NCI-H1105 (cell line): ENCODE data around the gene FTSJ1.
"Not testable (repeated sequence)": the region's sequence is repeated elsewhere in the genome, so short reads cannot be mapped to it uniquely, and the experiment has no call there.

ENCODE experiments used
- DNase-seq: peaks from one replicate; lab custom pipeline; 2025; lab: John Stamatoyannopoulos, UW

FTSJ1 gene, protein sequence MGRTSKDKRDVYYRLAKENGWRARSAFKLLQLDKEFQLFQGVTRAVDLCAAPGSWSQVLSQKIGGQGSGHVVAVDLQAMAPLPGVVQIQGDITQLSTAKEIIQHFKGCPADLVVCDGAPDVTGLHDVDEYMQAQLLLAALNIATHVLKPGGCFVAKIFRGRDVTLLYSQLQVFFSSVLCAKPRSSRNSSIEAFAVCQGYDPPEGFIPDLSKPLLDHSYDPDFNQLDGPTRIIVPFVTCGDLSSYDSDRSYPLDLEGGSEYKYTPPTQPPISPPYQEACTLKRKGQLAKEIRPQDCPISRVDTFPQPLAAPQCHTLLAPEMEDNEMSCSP

DNA sequence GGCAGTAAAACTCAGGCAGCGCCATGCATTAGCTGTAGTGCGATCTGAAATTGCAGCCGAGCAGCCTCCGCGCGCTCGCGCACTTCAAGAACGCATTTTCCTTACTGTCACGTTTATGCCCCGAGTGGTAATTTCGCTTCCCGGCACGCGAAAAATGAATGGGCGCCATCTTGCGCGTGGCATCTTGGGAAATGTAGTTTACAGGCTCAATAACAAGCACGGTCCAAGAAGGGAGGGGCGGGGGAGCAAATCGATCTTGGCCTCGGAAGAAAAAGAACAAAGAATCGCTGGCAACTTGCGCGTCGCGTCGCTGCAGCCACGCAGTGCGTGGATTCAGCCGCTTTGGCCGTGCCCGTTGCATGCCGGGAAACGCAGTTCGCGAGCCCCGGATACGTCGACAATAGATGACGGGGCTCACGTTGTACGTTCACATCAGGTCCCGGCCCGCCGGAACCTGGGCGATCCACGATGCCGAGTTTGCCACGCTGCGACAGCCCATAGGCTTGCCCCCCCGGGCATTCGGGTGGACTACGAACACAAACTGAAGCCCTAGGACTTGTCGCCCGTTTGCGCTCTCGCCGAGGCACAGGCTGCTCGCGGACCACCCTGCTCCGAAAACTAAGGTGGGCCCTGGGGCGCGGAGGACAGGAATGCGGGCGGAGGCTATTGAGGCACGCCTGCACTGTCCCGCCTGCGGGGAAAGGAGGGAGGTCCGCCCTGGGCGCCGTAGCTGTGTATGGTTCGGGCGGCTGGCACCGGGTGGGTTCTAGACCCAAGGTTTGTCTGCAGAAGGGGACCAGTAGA is at the start of gene FTSJ1:
Gene FTSJ1, plus strand, starts transcription at position 426 of the 804 bp plus-strand sequence. CDS start 1,849 bp downstream, outside the sequence.
- peak; percentile 71 for DNase-seq

DNA sequence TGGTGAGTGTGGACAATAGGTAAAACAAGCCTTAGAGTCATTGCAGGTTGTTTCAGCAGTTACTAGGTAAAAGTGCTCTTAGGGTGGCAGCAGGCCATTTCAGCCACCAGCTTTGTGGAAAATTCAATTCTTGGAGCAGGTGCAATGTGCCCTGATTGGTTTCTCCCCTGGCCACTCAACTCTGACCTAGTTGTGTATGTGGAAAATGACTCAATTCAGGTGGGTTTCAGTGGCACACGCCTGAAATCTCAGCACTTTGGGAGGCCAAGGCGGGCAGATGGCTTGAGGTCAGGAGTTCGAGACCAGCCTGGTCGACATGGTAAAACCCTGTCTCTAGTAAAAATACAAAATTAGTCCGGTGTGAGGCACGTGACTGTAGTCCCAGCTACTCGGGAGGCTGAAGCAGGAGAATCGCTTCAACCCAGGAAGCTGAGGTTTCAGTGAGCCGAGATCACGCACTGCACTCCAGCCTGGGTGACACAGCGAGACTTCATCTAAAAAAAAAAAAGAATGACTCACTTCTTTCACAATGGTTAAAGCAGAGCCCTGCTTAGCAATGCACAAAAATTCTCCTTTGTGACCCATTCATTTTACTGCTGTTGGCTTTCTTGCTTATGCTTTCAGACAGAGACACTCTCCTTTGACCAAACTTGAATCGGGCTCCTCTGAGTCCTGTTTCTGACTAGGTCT is 48.8 kb upstream of the FTSJ1 start:
- not testable (repeated sequence) for DNase-seq

DNA sequence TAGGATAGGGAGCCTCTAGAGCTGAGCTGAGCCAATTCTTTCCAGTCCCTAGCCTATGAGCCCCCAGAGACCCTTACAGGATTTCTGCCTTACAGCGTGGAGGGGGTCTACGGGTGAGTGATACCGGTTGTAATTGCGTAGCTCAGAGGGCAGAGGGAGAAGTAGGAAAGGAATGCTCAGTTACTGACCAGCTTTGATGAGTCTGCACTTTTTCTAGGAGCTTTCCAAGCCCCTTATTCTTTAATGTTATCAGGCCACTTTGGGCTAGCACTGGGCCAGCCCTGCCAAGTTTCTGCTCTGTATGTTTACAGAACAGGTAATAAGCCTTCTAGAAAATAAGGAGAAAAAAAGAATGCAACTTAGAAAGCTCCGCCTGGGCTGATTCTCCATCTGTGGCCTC is 46.4 kb upstream of the FTSJ1 start:
- not testable (repeated sequence) for DNase-seq

GRCh38 chrX:48430166-48430565 is 45.8 kb upstream of the FTSJ1 start:
- DNase-seq = not testable (repeated sequence)

DNA sequence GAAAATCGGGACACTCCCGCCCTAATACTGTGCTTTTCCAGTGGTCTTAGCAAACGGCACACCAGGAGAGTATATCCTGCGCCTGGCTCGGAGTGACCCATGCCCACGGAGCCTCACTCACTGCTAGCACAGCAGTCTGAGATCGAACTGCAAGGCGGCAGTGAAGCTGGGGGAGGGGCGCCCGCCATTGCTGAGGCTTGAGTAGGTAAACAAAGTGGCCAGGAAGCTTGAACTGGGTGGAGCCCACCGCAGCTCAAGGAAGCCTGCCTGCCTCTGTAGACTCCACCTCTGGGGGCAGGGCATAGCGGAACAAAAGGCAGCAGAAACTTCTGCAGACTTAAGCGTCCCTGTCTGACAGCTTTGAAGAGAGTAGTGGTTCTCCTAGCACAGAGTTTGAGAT is 42.3 kb upstream of the FTSJ1 start:
- not testable (repeated sequence) for DNase-seq

DNA sequence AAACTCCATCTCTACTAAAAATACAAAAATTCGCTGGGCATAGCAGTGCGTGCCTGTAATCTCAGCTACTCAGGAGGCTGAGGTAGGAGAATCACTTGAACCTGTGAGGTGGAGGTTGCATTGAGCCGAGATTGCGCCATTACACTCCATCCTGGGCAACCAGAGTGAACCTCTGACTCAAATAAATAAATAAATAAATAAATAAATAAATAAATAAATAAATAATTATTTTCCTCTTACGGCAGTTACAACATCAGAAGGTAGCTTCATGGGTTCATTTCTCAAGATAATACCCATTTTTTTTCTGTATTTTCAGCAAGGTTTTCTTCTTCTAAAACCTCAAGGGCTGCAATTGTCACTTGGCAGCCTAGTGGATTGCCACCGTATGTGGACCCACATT is 28.8 kb upstream of the FTSJ1 start:
- DNase-seq = not testable (repeated sequence)

DNA sequence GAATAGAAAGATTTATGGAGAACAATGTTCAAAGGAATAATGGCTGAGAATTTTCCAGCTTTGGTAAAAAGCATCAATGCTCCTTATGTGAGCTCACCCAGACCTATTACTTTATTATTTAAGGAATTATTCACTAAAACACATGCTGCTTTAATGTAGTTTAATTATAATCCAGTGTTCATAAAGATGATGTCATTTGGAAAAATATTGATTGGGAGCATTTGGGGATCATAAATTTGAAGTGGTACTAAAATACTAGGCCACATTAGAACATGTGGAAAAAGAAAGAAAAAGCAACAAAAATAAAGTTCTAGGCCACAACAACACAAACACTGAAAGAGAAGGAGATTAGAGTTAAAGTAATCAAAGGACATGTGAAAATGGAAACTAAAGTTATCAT is 25.9 kb upstream of the FTSJ1 start:
- no peak for DNase-seq

DNA sequence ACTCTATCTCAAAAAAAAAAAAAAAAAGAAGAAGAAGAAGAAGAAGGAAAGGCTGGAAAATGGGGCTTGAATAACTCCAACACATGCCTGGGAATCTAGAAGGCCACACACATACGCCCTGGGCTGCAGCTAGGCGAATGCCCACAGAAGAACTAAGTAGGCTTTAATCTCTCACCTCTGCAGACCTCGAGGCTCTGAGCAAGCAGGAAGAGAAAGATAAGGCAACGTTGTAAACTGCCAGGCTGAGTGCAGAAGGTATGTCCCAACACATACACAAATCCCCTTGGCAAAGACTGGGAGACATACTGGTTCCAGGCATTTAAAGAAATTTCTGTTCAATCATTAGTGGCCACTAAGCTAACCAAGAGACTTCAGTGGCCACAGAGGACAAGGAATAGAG is 24.3 kb upstream of the FTSJ1 start:
- DNase-seq = no peak

GRCh38 chrX:48456628-48457331 is 19.2 kb upstream of the FTSJ1 start:
- DNase-seq = no peak

DNA sequence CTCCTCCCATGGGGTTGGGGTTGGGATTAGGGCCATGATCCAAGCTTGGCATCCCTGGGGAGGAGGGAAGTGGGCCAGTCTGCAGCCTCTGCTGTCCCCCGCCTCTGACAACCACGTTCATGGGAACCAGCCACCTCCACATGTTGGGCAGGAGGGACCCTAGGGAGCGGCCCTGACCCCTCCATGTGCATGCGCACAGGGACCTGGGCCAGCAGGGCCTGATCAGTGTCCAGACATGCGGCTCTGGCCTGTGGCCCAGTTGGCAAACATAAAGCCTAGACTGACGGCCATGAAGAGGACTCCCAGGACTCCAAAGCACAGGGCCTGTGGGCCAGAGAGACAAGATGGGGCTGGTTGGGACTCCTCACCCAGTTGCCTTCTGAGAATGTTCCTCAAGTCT is 17.3 kb upstream of the FTSJ1 start:
- DNase-seq = no peak

DNA sequence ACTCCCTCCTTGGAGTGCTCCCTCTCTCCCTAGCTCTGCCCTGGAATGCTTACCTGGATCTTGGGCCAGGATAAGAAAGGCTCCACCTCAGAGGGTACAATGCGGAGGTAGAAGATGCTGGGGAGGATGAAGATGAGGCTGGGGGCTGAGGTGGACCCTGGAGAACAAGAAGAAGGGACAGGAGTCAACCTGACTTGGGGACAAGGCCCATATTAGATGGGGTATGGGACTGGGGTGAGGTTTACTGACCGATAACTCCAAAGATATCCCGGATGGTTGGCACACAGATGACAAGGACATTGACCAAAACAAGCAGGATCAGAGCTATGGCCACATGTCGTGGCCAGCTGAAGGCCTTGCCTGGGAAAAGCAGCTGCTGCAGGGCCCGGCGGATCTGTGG is 16.5 kb upstream of the FTSJ1 start:
- DNase-seq = no peak

DNA sequence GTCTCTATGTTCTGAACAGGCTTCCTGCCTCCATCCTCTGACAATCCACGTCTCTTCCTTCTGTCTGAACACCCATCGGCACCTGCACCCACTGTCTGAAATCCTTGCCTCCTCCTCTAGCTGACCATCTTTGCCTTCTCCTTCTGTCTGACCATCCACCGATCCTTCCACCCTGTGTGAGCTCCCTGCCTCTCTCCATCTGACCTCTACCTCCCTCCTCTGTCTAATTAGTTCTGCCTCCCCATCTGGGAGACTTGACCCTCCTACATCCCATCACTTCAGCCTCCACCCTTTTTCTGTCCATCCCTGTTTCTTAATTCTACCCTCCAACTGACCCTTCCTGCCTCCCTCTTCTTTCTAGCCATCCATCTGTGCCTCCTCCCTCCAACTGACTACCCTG is 16.0 kb upstream of the FTSJ1 start:
- DNase-seq = no peak

DNA sequence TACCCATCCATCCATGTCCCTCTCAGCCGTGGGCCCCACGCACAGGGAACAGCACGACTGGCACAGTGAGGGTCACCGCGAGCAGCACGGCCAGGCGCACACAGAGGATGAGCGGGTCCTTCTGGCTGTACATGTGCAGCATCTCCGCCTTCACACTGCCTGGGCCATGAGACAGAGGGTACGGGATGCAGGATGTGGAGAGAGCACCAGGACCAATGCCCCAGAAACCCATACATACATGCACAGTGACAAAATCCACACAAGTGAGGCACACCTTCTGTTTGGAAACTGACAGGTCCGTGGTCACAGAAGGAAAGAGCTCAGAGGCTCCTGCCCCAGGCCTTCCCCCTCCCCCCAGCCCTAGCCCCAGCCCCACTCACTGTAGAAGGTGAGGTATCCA is 15.4 kb upstream of the FTSJ1 start:
- no peak for DNase-seq

GRCh38 chrX:48461830-48462229 is 14.2 kb upstream of the FTSJ1 start:
- DNase-seq = no peak

- DNase-seq = no peak
Observed at GRCh38 chrX:48465336-48465933, 10.6 kb upstream of the FTSJ1 start.

GRCh38 chrX:48466696-48467095 is 9.3 kb upstream of the FTSJ1 start:
- DNase-seq = no peak

GRCh38 chrX:48467281-48467761 is 8.7 kb upstream of the FTSJ1 start:
- DNase-seq = no peak

GRCh38 chrX:48468247-48468671 is 7.7 kb upstream of the FTSJ1 start:
- DNase-seq = no peak

DNA sequence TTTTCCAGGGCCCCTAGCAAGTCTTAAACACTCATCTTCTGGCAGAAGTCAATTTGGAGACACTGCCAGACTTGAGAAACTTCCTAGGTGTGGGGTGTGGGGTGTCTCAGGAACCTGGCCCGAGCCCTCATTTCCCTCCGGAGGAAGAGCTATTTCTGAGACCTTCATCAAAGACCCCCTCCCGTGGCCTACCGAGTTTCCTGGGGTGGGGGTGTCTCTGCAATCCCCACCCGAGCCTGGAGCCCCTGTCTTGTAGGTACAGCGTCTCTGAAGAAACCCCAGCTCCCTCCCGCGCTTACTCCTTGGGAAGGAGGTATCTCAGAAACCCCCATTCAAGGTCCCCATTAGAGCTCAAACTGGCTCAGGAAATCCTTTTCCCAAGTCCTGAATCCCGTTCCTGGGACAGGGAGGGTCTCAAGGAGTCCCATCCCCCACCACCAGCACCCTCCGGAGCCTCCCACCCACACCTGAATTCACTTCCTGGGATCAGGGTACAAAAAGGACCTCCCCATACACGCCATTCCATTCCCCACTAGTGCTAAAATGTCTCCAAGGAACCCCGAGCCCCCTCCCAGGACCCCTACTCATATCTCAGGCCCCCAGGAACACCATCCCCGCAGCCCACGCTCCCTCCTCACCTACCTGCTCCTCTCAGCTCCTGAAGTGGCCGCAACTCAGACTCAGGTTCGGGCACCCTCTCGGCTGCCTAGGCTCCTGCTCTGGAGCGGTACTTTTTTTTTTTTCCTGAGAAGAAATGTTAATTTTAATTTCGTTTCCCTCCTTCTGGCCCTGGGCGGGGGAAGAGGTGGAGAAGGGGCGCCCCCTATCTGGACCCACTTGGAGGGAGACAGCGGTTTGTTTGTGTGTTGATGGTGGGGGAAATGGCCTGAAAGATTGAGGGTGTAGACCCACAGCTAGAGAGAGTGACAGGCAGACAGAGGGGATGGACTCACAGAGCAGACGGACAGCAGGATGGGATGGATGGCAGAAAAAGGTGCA is 7.0 kb upstream of the FTSJ1 start:
- no peak for DNase-seq

DNA sequence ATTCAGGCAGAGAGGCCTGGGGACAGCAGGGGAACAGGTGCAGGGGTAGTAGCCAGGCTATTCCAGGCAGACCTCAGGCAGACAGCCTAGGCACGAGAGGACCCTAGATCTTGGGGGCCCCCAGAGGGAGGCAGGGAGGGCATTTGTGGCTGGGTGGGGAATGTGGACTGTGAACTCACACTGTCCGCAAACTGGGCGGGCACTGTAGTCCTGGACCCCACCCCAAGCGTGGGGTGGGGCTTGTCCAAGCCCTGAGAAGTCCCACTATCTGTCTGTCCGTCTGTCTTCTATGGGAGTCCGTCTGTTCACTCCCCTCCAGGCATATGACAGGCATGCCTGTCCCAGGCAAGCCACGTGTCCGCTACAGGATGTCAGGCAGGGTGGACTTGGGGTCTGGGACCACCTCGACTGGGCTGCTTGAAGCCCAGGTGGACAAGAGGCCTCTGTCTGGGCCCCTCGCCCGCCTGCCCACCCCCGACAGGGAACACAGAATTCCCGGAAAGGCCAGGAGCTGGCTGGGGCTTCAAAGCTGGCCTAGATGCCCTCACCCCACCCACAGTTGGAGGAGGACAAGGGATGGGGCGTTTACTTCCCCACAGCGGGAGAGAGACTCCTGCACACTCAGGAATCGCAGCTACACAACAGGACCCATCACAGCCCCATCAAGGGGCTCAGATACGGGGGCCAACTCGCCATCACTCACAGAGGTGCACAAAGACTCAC is 5.7 kb upstream of the FTSJ1 start, which contains the start of gene SLC38A5:
Gene SLC38A5, minus strand, starts transcription at position 151 of the 723 bp plus-strand sequence. CDS start 2,336 bp downstream, outside the sequence.
- no peak for DNase-seq
